Trophoblast cell (in vitro differentiated cells and primary cell): ENCODE data around the gene GOSR2.
A peak's percentile ranks its signal among the peaks of the same experiment; 100 is the strongest.

Experiments used
- DNase-seq, 2 donors: peaks; one replicate each; pipeline ENCODE4 v3.0.0-alpha.2; 2016
- H2AFZ ChIP-seq: 2 replicates; pipeline ENCODE4 v1.6.1; 2013; ENCODE audit warnings: low read length, moderate library complexity, mild to moderate bottlenecking; ENCODE audit not compliant: insufficient read depth, poor library complexity
- H2AK5ac ChIP-seq: 2 replicates; pipeline ENCODE4 v1.6.1; 2013; ENCODE audit warnings: mild to moderate bottlenecking, low read length
- H2BK120ac ChIP-seq: 2 replicates; pipeline ENCODE4 v1.6.1; 2013; ENCODE audit warnings: low read length, mild to moderate bottlenecking, moderate library complexity; ENCODE audit not compliant: insufficient read depth, poor library complexity
- H2BK12ac ChIP-seq: 2 replicates; pipeline ENCODE4 v1.6.1; 2013; ENCODE audit warnings: mild to moderate bottlenecking, low read length, moderate library complexity
- H2BK5ac ChIP-seq: 2 replicates; pipeline ENCODE4 v1.6.1; 2013; ENCODE audit warnings: low read length, low read depth, moderate library complexity, mild to moderate bottlenecking; ENCODE audit not compliant: poor library complexity
- H3K14ac ChIP-seq: 2 replicates; pipeline ENCODE4 v1.6.1; 2013; ENCODE audit warnings: mild to moderate bottlenecking, low read length
- H3K18ac ChIP-seq: 2 replicates; pipeline ENCODE4 v1.6.1; 2013; ENCODE audit warnings: mild to moderate bottlenecking, low read length
- H3K23ac ChIP-seq: 2 replicates; pipeline ENCODE4 v1.6.1; 2013; ENCODE audit warnings: low read length
- H3K27ac ChIP-seq: 2 replicates; pipeline ENCODE4 v1.5.1; 2013; ENCODE audit warnings: low read depth, mild to moderate bottlenecking, inconsistent platforms, low read length, moderate library complexity
- H3K27me3 ChIP-seq: 2 replicates; pipeline ENCODE4 v1.6.1; 2013; ENCODE audit warnings: inconsistent platforms, mild to moderate bottlenecking, low read length, moderate library complexity; ENCODE audit not compliant: insufficient read depth
- H3K36me3 ChIP-seq, 2 experiments: 1 replicate in 1 of 2; 2 replicates in 1 of 2; pipeline ENCODE4 v1.6.1; 2013; ENCODE audit warnings: low read length in 2 of 2, mild to moderate bottlenecking in 2 of 2, moderate library complexity in 1 of 2; ENCODE audit not compliant: insufficient read depth in 2 of 2, control insufficient read depth in 1 of 2
- H3K4ac ChIP-seq: 2 replicates; pipeline ENCODE4 v1.6.1; 2013; ENCODE audit warnings: low read depth, mild to moderate bottlenecking, low read length, moderate library complexity
- H3K4me1 ChIP-seq, 2 experiments: 1 replicate in 1 of 2; 2 replicates in 1 of 2; pipeline ENCODE4 v1.6.1; 2013; ENCODE audit warnings: low read length in 2 of 2, mild to moderate bottlenecking in 2 of 2, moderate library complexity in 1 of 2; ENCODE audit not compliant: insufficient read depth in 2 of 2, control insufficient read depth in 1 of 2
- H3K4me2 ChIP-seq: 2 replicates; pipeline ENCODE4 v1.6.1; 2013; ENCODE audit warnings: inconsistent platforms, mild to moderate bottlenecking, low read length, moderate library complexity
- H3K4me3 ChIP-seq: 2 replicates; pipeline ENCODE4 v1.5.1; 2013; ENCODE audit warnings: mild to moderate bottlenecking, low read depth, low read length, inconsistent platforms
- H3K79me1 ChIP-seq: one replicate; pipeline ENCODE4 v1.6.1; 2013; ENCODE audit warnings: low read length
- H3K79me2 ChIP-seq: 2 replicates; pipeline ENCODE4 v1.6.1; 2013; ENCODE audit warnings: low read length, mild to moderate bottlenecking; ENCODE audit not compliant: control insufficient read depth, insufficient read depth, poor library complexity
- H3K9ac ChIP-seq: 2 replicates; pipeline ENCODE4 v1.6.1; 2013; ENCODE audit warnings: mild to moderate bottlenecking, low read length
- H3K9me3 ChIP-seq: 2 replicates; pipeline ENCODE4 v1.6.1; 2013; ENCODE audit warnings: low read depth, mild to moderate bottlenecking, control low read depth, inconsistent platforms, low read length; ENCODE audit not compliant: insufficient read depth
- H4K12ac ChIP-seq: 2 replicates; pipeline ENCODE4 v1.6.1; 2013; ENCODE audit warnings: low read depth, mild to moderate bottlenecking, low read length, moderate library complexity
- H4K8ac ChIP-seq: 2 replicates; pipeline ENCODE4 v1.6.1; 2013; ENCODE audit warnings: low read depth, mild to moderate bottlenecking, low read length, moderate library complexity
- H4K91ac ChIP-seq: one replicate; pipeline ENCODE4 v1.6.1; 2013; ENCODE audit warnings: low read depth, mild to moderate bottlenecking, low read length, moderate library complexity
- WGBS: extraction: QIAGEN DNeasy Blood & Tissue Kit; methylation state at CpG from one replicate; pipeline ENCODE4 v1.1.7; 2013; ENCODE audit warnings: missing lambda C conversion rate; ENCODE audit not compliant: insufficient read length, insufficient coverage; ENCODE audit errors: extremely low coverage; 5-methylcytosine and 5-hydroxymethylcytosine counted together

The GOSR2 gene

GRCh38 chr17:46903762-46904672 is 18.9 kb upstream of the GOSR2 start:
- Histone ChIP-seq H4K91ac (no peak overlapping the region), H3K79me2 (peaks cover 3% of the 10 kb centered on the region), H3K4ac (no peak overlapping the region), H3K27ac (no peak overlapping the region), H4K12ac (no peak overlapping the region), H3K14ac (no peak overlapping the region), H2AFZ (no peak overlapping the region), H3K9me3 (peaks cover 2% of the 10 kb centered on the region), H3K9ac (no peak overlapping the region), H4K8ac (no peak overlapping the region), H3K4me3 (peak overlapping the region; percentile 42), H2BK12ac (no peak overlapping the region), H2BK120ac (no peak overlapping the region), H2BK5ac (no peak overlapping the region), H3K23ac (no peak overlapping the region), H3K36me3 (no peaks in the 10 kb centered on the region), H3K79me1 (peaks cover 7% of the 10 kb centered on the region), H3K27me3 (no peaks in the 10 kb centered on the region), H2AK5ac (no peak overlapping the region), H3K4me2 (no peak overlapping the region), H3K18ac (no peak overlapping the region), H3K4me1 (peaks cover 11 to 12% of the 10 kb centered on the region in 2 experiments)
- 100% methylated on average over 1 of the region's 4 CpGs for WGBS
- DNase-seq, result no peak

DNA sequence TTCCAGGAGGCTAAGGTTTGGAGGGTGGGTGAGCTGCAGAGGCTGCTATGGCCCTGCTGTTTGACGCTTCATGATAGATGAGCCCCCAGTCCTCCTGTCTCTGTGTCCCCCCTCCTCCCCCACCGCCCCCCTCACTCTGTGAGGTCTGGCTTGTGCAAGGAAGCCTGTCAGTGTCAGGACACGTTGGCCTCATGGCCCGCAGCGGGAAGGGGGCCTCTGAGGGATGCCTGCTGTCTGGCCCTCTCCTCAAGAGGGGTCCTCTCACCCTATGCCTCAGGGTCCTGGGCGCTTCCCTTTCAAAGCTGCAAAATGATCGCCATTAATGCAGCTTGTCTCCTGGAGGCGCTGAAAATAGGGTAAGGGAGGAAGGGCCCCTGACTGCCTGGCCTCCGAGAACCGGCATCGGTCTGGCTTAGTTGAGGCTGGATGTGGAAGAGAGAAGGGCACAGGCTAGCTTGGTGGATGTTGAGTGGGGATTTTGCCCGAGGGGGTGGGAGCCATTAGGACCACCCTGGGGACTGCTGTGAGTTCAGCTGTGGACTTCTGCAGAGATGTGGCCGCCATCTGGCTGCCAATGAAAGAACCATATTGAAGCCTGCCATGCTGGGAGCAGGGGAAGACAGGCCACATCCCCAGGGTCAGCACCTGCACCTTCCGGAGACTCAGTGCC is 14.8 kb upstream of the GOSR2 start:
- Histone ChIP-seq H2AK5ac (peak overlapping the region; percentile 13), H4K8ac (peak overlapping the region; percentile 55)
- no CpG with 5 or more reads among the region's 14 CpGs for WGBS

DNA sequence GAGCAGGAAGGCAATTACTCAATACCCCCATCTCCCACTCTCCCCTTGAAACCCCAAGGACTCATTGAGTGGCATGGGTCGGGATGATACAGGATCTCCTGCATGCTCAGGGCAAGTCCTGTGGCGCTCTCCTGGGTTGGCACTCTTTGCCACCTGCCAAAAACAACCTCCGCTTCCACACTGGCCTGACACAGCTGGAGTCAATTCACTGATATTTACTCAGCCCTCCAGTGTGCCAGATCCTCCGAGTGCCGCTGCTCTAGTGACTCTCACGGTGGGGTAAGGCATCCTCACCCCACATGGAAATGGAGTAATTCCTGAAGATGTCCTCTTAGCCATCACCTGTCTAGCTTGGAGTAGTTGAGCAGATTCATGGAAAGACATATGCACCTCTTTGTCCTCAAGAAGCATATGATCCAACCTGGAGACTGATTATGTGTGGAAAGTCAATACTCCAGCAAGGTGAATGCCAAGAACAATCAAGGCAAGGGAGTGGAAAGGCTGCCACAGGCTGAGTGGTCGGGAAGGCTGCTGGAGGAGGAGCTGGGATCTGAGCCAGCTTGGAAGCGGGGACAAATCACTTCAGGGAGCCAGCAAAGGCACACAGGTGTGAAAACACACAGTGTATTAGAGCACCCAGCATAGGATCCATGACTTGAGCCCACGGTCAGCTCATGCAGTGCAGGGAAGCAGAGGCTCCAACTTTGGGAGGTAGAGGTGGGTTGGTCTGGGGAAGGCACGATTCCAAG is 12.6 kb upstream of the GOSR2 start:
- H2BK120ac ChIP-seq, result peak overlapping the region; percentile 31
- no CpG with 5 or more reads among the region's 10 CpGs for WGBS
- H3K27ac ChIP-seq, result no peak overlapping the region

More for the DNA sequence above, 14.8 kb upstream of the GOSR2 start:
- H3K4me3 ChIP-seq, result no peak overlapping the region
- no peak overlapping the region for H4K12ac ChIP-seq
- no peak overlapping the region for H3K9ac ChIP-seq
- no peaks in the 10 kb centered on the region for H3K36me3 ChIP-seq
- H3K27ac ChIP-seq, result peak overlapping the region; percentile 32
- peak overlapping the region; percentile 59 for H3K18ac ChIP-seq
- H3K4me1 ChIP-seq, result peaks cover 10 to 12% of the 10 kb centered on the region in 2 experiments
- H3K9me3 ChIP-seq, result peaks cover 4% of the 10 kb centered on the region
- peak overlapping the region; percentile 24 for H2BK5ac ChIP-seq
- peaks cover 11% of the 10 kb centered on the region for H3K79me1 ChIP-seq
- no peak overlapping the region for H3K23ac ChIP-seq
- H3K4me2 ChIP-seq, result no peak overlapping the region
- H3K27me3 ChIP-seq, result no peaks in the 10 kb centered on the region
- peak overlapping the region; percentile 34 for H2BK12ac ChIP-seq
- peak overlapping the region; percentile 52 for H3K4ac ChIP-seq
- peak overlapping the region; percentile 41 for H3K14ac ChIP-seq
- peak overlapping the region; percentile 27 for H2AFZ ChIP-seq
- H2BK120ac ChIP-seq, result peak overlapping the region; percentile 76
- peak overlapping the region; percentile 82 for H4K91ac ChIP-seq
- H3K79me2 ChIP-seq, result peaks cover 3% of the 10 kb centered on the region
- DNase-seq, result no peak

DNA sequence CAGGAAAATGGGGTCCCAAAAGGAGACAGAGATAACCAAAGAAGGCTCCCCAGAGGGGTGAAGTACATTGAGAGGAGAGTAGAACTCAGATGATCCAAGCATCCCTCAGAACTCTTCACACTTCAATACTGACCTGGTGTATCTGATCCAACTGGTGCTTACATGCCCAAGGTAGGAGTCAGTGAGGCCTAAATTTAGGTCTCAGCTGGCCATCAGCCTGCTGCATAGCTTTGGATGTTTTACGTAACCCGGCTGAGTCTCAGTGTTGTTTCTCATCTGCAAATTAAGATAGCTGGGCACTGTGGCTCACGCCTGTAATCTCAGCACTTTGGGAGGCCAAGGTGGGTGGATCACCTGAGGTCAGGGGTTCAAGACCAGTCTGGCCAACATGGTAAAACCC is 11.6 kb upstream of the GOSR2 start:
- Histone ChIP-seq H3K4me3 (no peak overlapping the region), H3K4me1 (peaks cover 10 to 12% of the 10 kb centered on the region in 2 experiments), H4K12ac (no peak overlapping the region), H3K18ac (no peak overlapping the region), H4K8ac (no peak overlapping the region), H3K27me3 (no peaks in the 10 kb centered on the region), H3K9me3 (peaks cover 2% of the 10 kb centered on the region), H3K9ac (no peak overlapping the region), H3K79me1 (peaks cover 11% of the 10 kb centered on the region), H3K14ac (no peak overlapping the region), H3K4me2 (no peak overlapping the region), H4K91ac (no peak overlapping the region), H3K27ac (no peak overlapping the region), H3K79me2 (peaks cover 3% of the 10 kb centered on the region), H2BK120ac (no peak overlapping the region), H2AFZ (no peak overlapping the region), H3K4ac (no peak overlapping the region), H3K23ac (no peak overlapping the region), H3K36me3 (no peaks in the 10 kb centered on the region), H2BK12ac (no peak overlapping the region), H2AK5ac (no peak overlapping the region), H2BK5ac (no peak overlapping the region)
- WGBS, result no CpG with 5 or more reads among the region's 3 CpGs
- peak; percentile 34 to 64 for DNase-seq

More for the DNA sequence above, 12.6 kb upstream of the GOSR2 start:
- Histone ChIP-seq H4K8ac (no peak overlapping the region), H2AK5ac (peak overlapping the region; percentile 55), H3K27me3 (no peaks in the 10 kb centered on the region), H2BK12ac (peak overlapping the region; percentile 30), H3K4me3 (no peak overlapping the region), H3K4me2 (no peak overlapping the region), H3K9ac (no peak overlapping the region), H3K9me3 (peaks cover 2% of the 10 kb centered on the region), H3K18ac (no peak overlapping the region), H3K36me3 (no peaks in the 10 kb centered on the region), H2BK5ac (no peak overlapping the region), H3K23ac (no peak overlapping the region), H3K79me2 (peaks cover 3% of the 10 kb centered on the region), H3K14ac (peak overlapping the region; percentile 43), H4K12ac (no peak overlapping the region), H3K79me1 (peaks cover 11% of the 10 kb centered on the region), H2AFZ (no peak overlapping the region), H4K91ac (peak overlapping the region; percentile 76), H3K4me1 (peaks cover 10 to 12% of the 10 kb centered on the region in 2 experiments), H3K4ac (no peak overlapping the region)
- no peak for DNase-seq
